GM15510 (cell line): ENCODE measurements around the gene STK4.

ENCODE experiments used
- POLR2A ChIP-seq: IDR thresholded peaks from 3 replicates; pipeline ENCODE4 v1.6.1; 2011; ENCODE audit warnings: borderline replicate concordance; ENCODE audit not compliant: insufficient read length; ENCODE audit errors: extremely low read depth

Gene STK4

GRCh38 chr20:44961870-44962267 is 4.4 kb upstream of the STK4 start:
- TF ChIP-seq POLR2A = no peak

GRCh38 chr20:44962483-44962882 is 3.8 kb upstream of the STK4 start:
- no peak for TF ChIP-seq POLR2A

DNA sequence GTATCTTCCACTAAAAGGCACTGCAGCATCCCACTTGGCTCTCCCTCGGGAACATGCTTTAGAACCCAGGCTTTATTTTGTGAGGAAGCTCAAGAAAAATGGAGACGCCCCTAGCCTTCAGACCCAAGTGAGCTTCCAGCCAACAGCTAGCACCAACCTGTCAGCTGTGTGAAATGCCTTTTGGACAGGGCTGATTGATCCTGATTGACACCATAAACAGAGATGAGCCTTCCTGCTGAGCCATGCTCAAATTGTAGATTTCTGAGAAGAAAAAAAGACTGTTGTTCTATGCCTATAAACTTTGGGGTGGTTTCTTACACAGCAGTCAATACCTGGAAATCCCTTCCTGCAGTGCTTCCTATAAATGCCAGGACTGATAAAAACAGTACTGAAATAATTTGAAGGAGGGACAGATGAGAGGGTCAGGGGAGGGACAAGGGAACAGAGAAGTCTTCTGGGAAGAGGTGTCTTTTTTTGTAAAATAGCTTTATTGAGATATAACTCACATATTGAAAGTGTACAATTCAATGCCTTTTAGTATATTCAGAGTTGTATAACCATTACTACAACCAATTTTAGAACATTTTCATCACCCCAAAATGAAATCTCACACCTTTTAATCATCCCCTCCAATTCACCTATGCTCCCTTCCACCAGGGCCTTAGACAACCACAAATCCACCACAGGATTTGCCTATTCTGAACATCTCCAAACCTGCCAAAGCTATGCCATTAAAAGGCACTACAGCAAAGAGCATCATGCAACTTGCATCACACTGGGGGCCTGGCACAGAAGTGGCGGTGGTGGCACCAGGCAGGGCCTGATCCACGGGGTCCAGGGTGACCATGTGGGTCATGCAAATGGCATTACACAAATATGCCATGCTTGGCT is 2.7 kb upstream of the STK4 start:
- no peak for TF ChIP-seq POLR2A

- no peak for TF ChIP-seq POLR2A
Measured at GRCh38 chr20:44965651-44966029, 672 bp upstream of the STK4 start.

DNA sequence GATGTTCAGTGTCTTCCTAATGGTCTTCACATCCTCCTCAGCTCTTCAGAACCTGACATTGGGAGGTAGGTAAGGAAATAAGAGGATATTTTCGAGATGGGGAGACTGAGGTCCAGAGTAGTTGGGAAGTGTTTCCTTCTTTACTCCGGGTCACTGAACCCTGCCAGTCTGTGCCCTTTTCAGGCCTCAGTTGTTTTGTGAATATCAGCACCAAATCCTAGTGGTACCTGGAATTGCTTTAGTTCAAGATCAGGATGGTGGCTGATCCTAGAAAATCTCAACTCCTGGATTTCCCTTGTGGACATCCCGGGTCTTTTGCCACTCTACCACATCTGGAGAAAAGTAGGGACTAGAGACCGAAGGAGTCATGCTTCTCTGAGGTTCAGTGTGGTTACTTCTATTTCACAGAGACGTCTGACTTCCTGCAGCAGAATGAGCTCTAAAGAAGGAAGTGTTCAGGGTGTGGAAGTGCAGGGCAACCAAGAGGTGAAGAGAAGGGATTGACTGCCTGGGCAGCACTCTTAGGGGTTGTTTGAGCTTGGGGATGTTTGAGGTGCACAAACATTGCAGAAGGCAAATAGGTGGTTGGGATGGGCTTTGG is 995 bp downstream of the STK4 start:
- peak; percentile 38 for TF ChIP-seq POLR2A

- TF ChIP-seq POLR2A = no peak
Measured at GRCh38 chr20:44969300-44969894, 3.1 kb downstream of the STK4 start.

- TF ChIP-seq POLR2A = no peak
Measured at GRCh38 chr20:44970243-44970757, 4.0 kb downstream of the STK4 start.

DNA sequence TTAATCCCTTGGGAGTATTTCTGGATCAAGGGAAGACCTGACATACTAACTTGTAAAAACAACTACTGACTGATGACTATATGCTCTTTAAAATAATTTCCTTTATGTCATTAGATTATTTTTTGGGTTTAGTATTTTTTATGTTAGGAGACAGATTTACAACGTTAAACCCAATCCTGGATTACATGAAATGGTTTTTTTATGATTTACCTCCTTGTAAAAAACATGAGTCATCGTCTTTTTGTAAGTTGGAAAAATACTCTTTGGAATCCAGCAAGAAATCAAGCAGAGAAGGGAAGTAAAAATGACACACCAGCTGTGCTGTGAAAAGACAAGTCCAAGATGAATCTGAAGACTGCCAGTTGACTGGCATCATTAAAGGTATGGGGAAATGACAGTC is 6.7 kb downstream of the STK4 start:
- no peak for TF ChIP-seq POLR2A

DNA sequence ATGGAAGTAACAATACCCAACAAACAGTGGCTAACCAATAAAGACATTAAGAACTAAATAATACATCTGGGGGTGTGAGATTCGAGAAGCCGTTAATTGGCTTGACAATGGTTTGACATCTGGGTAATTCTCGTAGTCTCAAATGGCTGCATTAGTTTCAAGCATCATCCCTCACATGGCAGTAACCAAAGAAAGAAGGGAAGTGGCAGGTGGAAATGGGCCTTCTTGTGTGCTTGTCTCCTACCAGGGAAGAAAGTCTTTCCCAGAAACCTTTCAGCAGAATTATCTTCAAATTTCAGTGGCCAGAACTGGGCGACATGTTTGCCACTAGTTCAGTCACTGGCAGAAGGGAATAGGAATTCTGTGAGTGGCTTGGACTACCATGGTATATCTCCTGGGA is 10.4 kb downstream of the STK4 start:
- no peak for TF ChIP-seq POLR2A

DNA sequence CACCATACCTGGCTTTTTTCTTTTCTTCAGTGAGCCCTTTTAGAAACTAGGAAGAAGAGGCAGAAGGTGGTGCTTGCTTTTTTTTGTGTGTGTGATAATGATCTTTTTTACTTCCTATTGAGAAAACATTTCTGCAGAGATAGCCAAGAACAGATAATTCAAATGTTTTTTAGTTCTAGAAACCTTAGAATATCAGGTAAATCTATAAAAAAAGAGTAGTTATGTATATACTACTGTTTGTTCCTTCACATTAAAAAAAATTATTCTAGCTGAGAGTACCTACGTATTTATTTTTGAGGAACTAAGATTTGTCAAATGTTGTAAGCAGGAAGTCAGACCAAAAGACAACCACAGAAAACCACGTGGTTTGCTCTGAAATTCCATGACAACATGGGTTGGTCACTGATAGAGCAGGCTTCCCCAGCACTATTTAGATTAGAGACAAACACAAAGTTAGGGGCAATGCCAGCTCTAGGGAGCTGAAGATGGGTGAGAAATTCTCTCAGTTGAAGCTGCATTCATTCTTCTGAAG is 12.8 kb downstream of the STK4 start:
- no peak for TF ChIP-seq POLR2A

DNA sequence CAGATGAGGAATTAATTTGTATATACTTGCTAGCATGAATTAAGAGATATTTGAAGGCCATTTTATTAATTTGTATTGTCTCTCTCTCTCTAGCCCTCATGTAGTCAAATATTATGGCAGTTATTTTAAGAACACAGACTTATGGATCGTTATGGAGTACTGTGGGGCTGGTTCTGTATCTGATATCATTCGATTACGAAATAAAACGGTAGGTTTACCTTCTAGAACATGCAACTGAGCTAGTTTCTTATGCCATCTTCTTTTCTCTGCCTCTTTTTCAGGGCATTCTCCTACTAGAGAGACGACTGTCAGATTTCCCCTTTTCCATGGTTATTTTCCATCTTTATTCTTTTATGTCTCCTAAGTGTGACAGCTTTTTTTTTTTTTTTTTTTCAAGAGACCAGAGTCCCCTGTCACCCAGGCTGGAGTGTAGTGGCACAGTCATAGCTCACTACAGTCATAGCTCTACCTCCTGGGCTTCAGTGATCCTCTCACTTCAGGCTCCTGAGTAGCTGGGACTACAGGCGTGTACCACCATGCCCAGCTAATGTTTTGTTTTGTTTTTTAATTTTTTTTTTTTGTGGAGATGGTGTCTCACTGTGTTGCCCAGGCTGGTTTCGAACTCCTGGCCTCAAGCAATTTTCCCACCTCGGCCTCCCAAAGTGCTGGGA is 15.6 kb downstream of the STK4 start:
- TF ChIP-seq POLR2A = no peak

DNA sequence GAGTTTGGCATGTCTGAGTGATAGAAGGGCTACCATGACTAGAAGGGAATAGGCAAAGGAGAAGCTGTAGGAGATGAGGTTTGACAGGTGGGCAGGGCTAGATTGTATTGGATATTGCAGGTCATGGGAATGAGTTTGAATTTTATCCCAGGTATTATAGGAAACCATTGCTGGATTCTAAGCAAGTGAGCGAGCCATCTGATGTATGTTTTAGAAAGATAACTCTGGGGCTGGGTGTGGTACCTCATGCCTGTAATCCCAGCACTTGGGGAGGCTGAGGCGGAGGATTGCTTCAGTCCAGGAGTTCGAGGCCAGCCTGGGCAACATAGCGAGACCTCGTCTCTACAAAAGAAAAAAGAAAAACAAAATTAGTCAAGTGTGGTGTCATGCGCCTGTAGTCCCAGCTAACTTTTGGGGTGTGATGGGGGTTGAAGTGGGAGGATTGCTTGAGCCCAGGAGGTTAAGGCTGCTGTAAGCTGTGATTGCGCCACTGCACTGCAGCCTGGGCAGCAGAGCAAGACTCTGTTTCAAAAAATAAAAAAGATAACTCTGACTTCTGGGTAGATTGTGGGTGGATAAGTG is 16.9 kb downstream of the STK4 start:
- no peak for TF ChIP-seq POLR2A

DNA sequence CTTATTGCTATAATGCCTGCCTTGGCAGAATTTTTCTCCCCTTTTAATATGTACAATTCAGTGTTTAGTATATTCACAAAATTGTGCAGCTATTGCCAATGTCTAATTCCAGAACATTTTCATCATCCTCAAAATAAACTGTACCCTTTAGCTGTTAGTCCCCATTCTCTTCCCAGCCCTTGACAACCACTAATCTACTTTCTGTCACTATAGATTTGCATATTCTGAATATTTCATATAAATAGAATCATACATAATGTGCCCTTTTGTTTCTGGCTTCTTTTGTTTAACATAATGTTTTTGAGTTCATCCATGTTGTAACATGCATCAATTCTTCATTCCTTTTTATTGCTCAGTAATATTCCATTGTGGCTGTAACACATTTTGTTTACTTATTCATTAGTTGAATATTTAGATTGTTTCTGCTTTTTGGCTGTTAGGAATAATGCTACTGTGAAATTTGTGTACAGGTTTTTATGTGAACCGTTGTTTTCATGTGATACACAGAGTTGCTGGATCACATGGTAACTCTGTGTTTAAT is 22.4 kb downstream of the STK4 start:
- no peak for TF ChIP-seq POLR2A

GRCh38 chr20:44990425-44990824 is 24.1 kb downstream of the STK4 start:
- no peak for TF ChIP-seq POLR2A
